ENCODE measurements around the gene WDFY4. TPM values are rescaled to one million over a fixed set of nuclear protein-coding genes. Genes with fewer than 3 reads are reported as not detected.

The WDFY4 gene
- total RNA-seq, 1 experiment from 2014 or later = not detected

GRCh38 chr10:48842231-48842630 is 157.6 kb downstream of the WDFY4 start:
- WGBS (ENCODE audit: extremely low coverage, insufficient read length, low lambda C conversion rate) = no CpG with 5 or more reads among the region's 11 CpGs
- H3K9me3 ChIP-seq (ENCODE audit: control insufficient read depth, low read depth, low read length) = no peaks in the 10 kb centered on the region

More at GRCh38 chr10:48842231-48842630, 157.6 kb downstream of the WDFY4 start:
- Histone ChIP-seq H3K27ac (ENCODE audit: insufficient read length, low read depth, low read length) (no peak overlapping the region), H2BK15ac (ENCODE audit: low read depth, low read length) (no peak overlapping the region), H3K27me3 (ENCODE audit: insufficient read depth, low read length) (no peaks in the 10 kb centered on the region), H3K23ac (ENCODE audit: insufficient read length, low read depth, low read length) (no peak overlapping the region), H3K18ac (ENCODE audit: insufficient read length, low read depth, low read length) (no peak overlapping the region), H2BK12ac (ENCODE audit: insufficient read length, low read depth, low read length) (no peak overlapping the region), H2BK20ac (ENCODE audit: low read depth, low read length, poor library complexity, severe bottlenecking) (no peak overlapping the region), H3K23me2 (ENCODE audit: insufficient read length, low read depth, low read length, poor library complexity, severe bottlenecking) (no peaks in the 10 kb centered on the region), H2BK120ac (ENCODE audit: low read depth, low read length, poor library complexity, severe bottlenecking) (no peak overlapping the region), H3K4me2 (ENCODE audit: insufficient read depth, insufficient read length, low read length) (no peak overlapping the region), H3K79me1 (ENCODE audit: insufficient read depth, low read depth, low read length, poor library complexity, severe bottlenecking) (no peaks in the 10 kb centered on the region), H3K56ac (ENCODE audit: insufficient read length, low read depth, low read length) (no peak overlapping the region), H4K20me1 (ENCODE audit: control insufficient read depth, insufficient read depth, insufficient read length) (no peaks in the 10 kb centered on the region), H2AFZ (ENCODE audit: low read length) (no peak overlapping the region), H4K8ac (replicated peaks; ENCODE audit: insufficient read length, low read depth, low read length) (no peak overlapping the region), H3K9ac (ENCODE audit: extremely low read depth, insufficient read length, low read length) (no peak overlapping the region), H3T11ph (ENCODE audit: low read length) (no peak overlapping the region), H4K91ac (ENCODE audit: insufficient read length, low read depth, low read length) (no peak overlapping the region), H3K4ac (ENCODE audit: low read depth, low read length) (no peak overlapping the region), H2AK5ac (ENCODE audit: insufficient read length, low read length) (no peak overlapping the region), H3K79me2 (ENCODE audit: insufficient read depth, low read length) (no peaks in the 10 kb centered on the region), H3K4me1 (ENCODE audit: insufficient read depth, low read length) (no peaks in the 10 kb centered on the region), H4K5ac (ENCODE audit: insufficient read length, low read depth, low read length) (no peak overlapping the region), H3K14ac (ENCODE audit: insufficient read depth, low read length) (no peak overlapping the region), H2BK5ac (ENCODE audit: insufficient read length, low read length) (no peak overlapping the region)
- Mint-ChIP-seq H3K27ac (no peak overlapping the region; a peak in 1 of 7 replicates), H3K4me1 (peaks cover 0 to 10% of the 10 kb centered on the region in 2 experiments; a peak in 1 of 4 replicates), H3K36me3 (ENCODE audit: insufficient read depth in 1 of 3, low read depth in 3 of 3) (no peaks in the 10 kb centered on the region), H3K27me3 (ENCODE audit: low read depth) (peaks cover 2% of the 10 kb centered on the region; the same call in 1 of the 2 replicates), H3K9me3 (no peaks in the 10 kb centered on the region), H3K4me3 (no peak overlapping the region)
- TF ChIP-seq, protein P1, sequence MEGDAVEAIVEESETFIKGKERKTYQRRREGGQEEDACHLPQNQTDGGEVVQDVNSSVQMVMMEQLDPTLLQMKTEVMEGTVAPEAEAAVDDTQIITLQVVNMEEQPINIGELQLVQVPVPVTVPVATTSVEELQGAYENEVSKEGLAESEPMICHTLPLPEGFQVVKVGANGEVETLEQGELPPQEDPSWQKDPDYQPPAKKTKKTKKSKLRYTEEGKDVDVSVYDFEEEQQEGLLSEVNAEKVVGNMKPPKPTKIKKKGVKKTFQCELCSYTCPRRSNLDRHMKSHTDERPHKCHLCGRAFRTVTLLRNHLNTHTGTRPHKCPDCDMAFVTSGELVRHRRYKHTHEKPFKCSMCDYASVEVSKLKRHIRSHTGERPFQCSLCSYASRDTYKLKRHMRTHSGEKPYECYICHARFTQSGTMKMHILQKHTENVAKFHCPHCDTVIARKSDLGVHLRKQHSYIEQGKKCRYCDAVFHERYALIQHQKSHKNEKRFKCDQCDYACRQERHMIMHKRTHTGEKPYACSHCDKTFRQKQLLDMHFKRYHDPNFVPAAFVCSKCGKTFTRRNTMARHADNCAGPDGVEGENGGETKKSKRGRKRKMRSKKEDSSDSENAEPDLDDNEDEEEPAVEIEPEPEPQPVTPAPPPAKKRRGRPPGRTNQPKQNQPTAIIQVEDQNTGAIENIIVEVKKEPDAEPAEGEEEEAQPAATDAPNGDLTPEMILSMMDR (conservative IDR thresholded peaks at IDR 0.05) = no peak
- DNase-seq = no peak

All from H9 (cell line).